Astrocyte (in vitro differentiated cells and primary cell): Measurements from ENCODE around the gene SPSB1.

Experiments used
- CTCF ChIP-seq: IDR thresholded peaks from 2 replicates; pipeline ENCODE4 v1.5.1; 2011; ENCODE audit warnings: low read depth, mild to moderate bottlenecking, inconsistent platforms, low read length, moderate library complexity; ENCODE audit not compliant: insufficient read depth
- EZH2 ChIP-seq: IDR thresholded peaks from 2 replicates; pipeline ENCODE4 v1.6.1; 2012; ENCODE audit warnings: mild to moderate bottlenecking, low read length, inconsistent platforms; ENCODE audit not compliant: insufficient read depth

GRCh38 chr1:9376886-9377333, 84.2 kb downstream of the SPSB1 start:
- TF ChIP-seq CTCF: no peak
- no peak for TF ChIP-seq EZH2
